ENCODE data around the gene CRYBA1.

DNA sequence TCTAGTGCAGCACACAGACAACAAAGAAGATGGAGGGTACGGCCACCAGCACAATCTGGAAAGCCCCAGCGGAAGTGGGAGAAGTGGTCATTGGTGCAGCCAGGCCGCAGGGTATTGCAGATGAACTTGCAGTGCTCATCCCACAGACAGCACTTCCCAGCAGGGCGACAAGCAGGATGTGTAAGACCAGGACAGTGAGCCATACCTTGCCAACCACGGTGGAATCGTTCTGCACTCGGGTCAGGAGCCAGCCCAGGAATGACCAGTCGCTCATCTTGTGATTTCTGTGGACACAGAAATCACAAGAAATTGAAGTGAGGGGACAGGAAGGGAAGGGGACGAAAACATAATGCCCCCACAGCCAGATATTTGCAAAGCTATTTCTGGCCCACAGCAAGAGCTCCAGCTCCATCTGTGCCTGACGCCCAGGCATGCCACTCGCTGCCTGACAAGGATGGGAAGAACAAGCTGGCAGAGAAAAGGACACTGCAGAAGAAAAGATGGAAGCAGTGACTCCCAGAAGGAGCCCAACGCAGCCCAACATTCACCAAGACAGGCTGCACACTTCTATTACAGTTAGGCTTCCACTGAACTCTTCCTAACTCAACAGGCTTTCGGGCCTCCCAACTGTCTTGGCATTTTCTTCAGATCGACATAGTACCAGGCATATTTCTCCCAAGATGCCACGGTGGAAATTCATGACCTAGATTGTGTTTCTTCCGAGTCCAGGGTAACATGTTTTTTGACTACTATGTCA lies 49.0 kb upstream of the CRYBA1 start:
- TF ChIP-seq, protein P1, sequence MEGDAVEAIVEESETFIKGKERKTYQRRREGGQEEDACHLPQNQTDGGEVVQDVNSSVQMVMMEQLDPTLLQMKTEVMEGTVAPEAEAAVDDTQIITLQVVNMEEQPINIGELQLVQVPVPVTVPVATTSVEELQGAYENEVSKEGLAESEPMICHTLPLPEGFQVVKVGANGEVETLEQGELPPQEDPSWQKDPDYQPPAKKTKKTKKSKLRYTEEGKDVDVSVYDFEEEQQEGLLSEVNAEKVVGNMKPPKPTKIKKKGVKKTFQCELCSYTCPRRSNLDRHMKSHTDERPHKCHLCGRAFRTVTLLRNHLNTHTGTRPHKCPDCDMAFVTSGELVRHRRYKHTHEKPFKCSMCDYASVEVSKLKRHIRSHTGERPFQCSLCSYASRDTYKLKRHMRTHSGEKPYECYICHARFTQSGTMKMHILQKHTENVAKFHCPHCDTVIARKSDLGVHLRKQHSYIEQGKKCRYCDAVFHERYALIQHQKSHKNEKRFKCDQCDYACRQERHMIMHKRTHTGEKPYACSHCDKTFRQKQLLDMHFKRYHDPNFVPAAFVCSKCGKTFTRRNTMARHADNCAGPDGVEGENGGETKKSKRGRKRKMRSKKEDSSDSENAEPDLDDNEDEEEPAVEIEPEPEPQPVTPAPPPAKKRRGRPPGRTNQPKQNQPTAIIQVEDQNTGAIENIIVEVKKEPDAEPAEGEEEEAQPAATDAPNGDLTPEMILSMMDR (IDR thresholded peaks at IDR 0.05), result no peak
- no peak for TF ChIP-seq EP300 (IDR thresholded peaks at IDR 0.05)
- no peak for TF ChIP-seq POLR2A (IDR thresholded peaks at IDR 0.05)
- no peak for TF ChIP-seq POLR2AphosphoS5 (IDR thresholded peaks at IDR 0.05)

Measured in gastroesophageal sphincter (tissue), 3 donors.